ENCODE results near the gene ARFIP1. TPM values are rescaled to one million over a fixed set of nuclear protein-coding genes. Genes with fewer than 3 reads are reported as not detected.
A peak's percentile ranks its signal among the peaks of the same experiment; 100 is the strongest.

ARFIP1 gene
- total RNA-seq, 1 donor, result 3.5 TPM

- Histone ChIP-seq H3K27me3 (ENCODE audit: insufficient read depth, low read length) (no peaks in the 10 kb centered on the region), H3K4me3 (ENCODE audit: low read length) (no peak overlapping the region), H3K4me1 (ENCODE audit: insufficient read depth, low read length) (no peaks in the 10 kb centered on the region), H3K9me3 (ENCODE audit: low read depth, low read length) (peaks cover 11% of the 10 kb centered on the region)
These were observed 141.5 kb downstream of the ARFIP1 start for GRCh38 chr4:152921284-152921683.

- Histone ChIP-seq H3K27me3 (ENCODE audit: insufficient read depth, low read length) (no peaks in the 10 kb centered on the region), H3K9me3 (ENCODE audit: low read depth, low read length) (peaks cover 1% of the 10 kb centered on the region), H3K4me1 (ENCODE audit: insufficient read depth, low read length) (peaks cover 16% of the 10 kb centered on the region), H3K4me3 (ENCODE audit: low read length) (no peak overlapping the region)
These were observed 146.1 kb downstream of the ARFIP1 start for GRCh38 chr4:152925851-152926250.

DNA sequence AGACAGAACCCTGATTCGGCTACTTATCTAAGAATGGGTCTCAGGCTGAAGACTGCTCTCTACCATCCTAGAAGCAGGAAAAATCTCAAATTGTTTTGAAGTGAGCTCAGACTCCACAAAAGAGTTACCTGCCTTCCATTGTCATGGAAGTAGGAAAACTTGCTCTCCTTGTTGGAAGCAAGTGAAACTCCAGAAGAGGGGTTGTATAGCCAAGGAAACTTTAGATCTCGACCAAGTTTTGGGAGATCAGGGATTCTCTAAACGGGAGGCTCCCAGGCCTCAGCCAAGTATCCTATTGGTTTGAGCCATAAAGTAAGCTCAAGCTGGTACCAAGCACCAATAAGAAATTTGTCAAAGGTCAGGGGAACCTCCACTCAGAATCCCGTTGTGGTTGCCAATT is 147.2 kb downstream of the ARFIP1 start:
- no peak overlapping the region for H3K4me3 ChIP-seq (ENCODE audit: low read length)
- peaks cover 16% of the 10 kb centered on the region for H3K4me1 ChIP-seq (ENCODE audit: insufficient read depth, low read length)

DNA sequence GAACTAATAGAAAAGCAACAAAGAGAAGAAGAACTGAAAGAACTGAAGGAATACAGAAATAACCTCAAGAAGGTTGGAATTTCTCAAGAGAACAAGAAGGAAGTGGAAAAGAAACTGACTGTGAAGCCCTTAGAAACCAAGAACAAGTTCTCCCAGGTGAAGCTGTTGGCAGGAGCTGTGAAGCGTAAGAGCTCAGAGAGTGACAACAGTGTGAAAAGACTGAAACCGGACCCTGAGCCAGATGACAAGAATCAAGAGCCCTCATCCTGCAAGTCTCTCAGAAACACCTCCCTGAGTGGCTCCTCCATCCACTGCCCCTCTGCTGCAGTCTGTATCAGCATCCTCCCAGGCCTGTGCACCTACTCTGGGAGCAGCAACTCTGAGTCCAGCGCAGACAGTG is 148.0 kb downstream of the ARFIP1 start:
- Histone ChIP-seq H3K4me1 (ENCODE audit: insufficient read depth, low read length) (peaks cover 16% of the 10 kb centered on the region), H3K4me3 (ENCODE audit: low read length) (no peak overlapping the region), H3K27me3 (ENCODE audit: insufficient read depth, low read length) (peaks cover under 1% of the 10 kb centered on the region), H3K9me3 (ENCODE audit: low read depth, low read length) (no peaks in the 10 kb centered on the region)

More for the DNA sequence above, 147.2 kb downstream of the ARFIP1 start:
- H3K27me3 ChIP-seq (ENCODE audit: insufficient read depth, low read length), result no peaks in the 10 kb centered on the region
- H3K9me3 ChIP-seq (ENCODE audit: low read depth, low read length), result no peaks in the 10 kb centered on the region

DNA sequence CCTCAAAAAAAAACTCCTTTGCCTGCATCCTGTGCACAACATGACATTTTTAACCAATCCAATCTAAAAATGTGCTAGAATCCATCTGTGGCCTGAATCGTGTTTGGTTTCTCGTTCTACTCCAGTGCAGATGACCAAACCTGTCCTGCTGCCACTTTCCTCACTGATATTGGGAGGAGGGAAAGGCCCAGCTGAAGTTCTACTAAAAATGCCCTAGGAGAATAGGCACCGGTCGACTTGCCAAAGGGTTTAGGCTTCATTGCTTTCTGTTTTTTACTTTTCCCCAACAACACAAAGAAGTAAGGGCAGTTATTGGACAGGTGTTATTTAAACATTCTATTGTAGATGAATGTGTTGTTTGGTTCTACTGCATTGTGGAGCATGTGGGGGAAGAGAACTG is 148.5 kb downstream of the ARFIP1 start:
- Histone ChIP-seq H3K9me3 (ENCODE audit: low read depth, low read length) (no peaks in the 10 kb centered on the region), H3K4me1 (ENCODE audit: insufficient read depth, low read length) (peaks cover 16% of the 10 kb centered on the region), H3K27me3 (ENCODE audit: insufficient read depth, low read length) (peaks cover 6% of the 10 kb centered on the region), H3K4me3 (ENCODE audit: low read length) (no peak overlapping the region)

DNA sequence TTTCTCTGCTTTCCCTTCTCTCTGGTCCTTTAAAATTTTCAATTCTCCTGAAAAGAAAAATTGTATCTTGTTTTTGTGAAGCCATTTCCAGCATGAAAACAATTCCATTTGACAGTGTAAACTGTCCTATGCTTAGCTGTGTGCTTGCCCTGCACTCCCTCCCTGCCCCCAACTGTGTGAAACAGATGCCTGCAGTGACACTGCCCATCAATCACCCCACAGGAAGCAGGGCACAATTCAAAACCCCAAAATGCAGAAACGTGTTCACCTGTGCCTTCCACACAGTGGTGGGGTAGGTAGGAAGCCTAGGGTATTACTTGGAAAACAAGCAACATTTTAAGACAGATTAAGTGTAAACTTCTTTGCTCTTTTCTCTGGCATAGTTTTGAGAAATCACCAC is 150.1 kb downstream of the ARFIP1 start:
- Histone ChIP-seq H3K4me1 (ENCODE audit: insufficient read depth, low read length) (peaks cover 16% of the 10 kb centered on the region), H3K4me3 (ENCODE audit: low read length) (no peak overlapping the region), H3K9me3 (ENCODE audit: low read depth, low read length) (no peaks in the 10 kb centered on the region), H3K27me3 (ENCODE audit: insufficient read depth, low read length) (peaks cover 18% of the 10 kb centered on the region)

DNA sequence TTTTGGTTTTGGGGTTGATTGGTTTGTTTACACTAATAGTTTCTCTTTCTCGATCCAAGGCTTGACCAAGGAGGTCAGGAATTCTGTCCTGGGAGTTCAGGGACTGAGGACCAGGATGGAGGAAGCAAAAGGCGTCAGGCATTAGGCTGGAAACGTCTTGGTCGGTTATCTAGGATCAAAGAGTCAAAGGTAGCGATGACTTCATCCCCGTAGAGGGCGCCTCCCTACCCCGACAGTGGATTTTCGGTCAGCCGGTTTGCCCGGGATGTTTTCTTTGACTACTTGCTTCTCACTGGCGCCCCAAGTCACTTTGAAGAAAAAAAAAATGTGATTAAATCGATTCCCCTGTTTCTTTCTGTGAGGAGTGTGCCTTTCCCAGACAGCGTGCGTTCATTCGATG is 155.4 kb downstream of the ARFIP1 start:
- Histone ChIP-seq H3K9me3 (ENCODE audit: low read depth, low read length) (no peaks in the 10 kb centered on the region), H3K4me1 (ENCODE audit: insufficient read depth, low read length) (peaks cover 36% of the 10 kb centered on the region), H3K4me3 (ENCODE audit: low read length) (no peak overlapping the region), H3K27me3 (ENCODE audit: insufficient read depth, low read length) (peaks cover 64% of the 10 kb centered on the region)

- Histone ChIP-seq H3K9me3 (ENCODE audit: low read depth, low read length) (no peaks in the 10 kb centered on the region), H3K27me3 (ENCODE audit: insufficient read depth, low read length) (peaks cover 71% of the 10 kb centered on the region), H3K4me3 (ENCODE audit: low read length) (peak within 1 kb of the TSS; percentile 24), H3K4me1 (ENCODE audit: insufficient read depth, low read length) (peaks cover 36% of the 10 kb centered on the region)
These were observed 156.1 kb downstream of the ARFIP1 start, which contains the start of gene FHDC1 for GRCh38 chr4:152935631-152936445. Gene FHDC1 (plus strand): TSS chr4:152936323. CDS start chr4:152943058, 6,735 bp downstream.

- Histone ChIP-seq H3K4me3 (ENCODE audit: low read length) (peak overlapping the region; percentile 24), H3K9me3 (ENCODE audit: low read depth, low read length) (no peaks in the 10 kb centered on the region), H3K27me3 (ENCODE audit: insufficient read depth, low read length) (peaks cover 76% of the 10 kb centered on the region), H3K4me1 (ENCODE audit: insufficient read depth, low read length) (peaks cover 36% of the 10 kb centered on the region)
These were observed 156.9 kb downstream of the ARFIP1 start for GRCh38 chr4:152936446-152937335.

- Histone ChIP-seq H3K9me3 (ENCODE audit: low read depth, low read length) (no peaks in the 10 kb centered on the region), H3K27me3 (ENCODE audit: insufficient read depth, low read length) (peaks cover 76% of the 10 kb centered on the region), H3K4me3 (ENCODE audit: low read length) (peak overlapping the region; percentile 24), H3K4me1 (ENCODE audit: insufficient read depth, low read length) (peaks cover 36% of the 10 kb centered on the region)
These were observed 157.8 kb downstream of the ARFIP1 start for GRCh38 chr4:152937336-152938236.

DNA sequence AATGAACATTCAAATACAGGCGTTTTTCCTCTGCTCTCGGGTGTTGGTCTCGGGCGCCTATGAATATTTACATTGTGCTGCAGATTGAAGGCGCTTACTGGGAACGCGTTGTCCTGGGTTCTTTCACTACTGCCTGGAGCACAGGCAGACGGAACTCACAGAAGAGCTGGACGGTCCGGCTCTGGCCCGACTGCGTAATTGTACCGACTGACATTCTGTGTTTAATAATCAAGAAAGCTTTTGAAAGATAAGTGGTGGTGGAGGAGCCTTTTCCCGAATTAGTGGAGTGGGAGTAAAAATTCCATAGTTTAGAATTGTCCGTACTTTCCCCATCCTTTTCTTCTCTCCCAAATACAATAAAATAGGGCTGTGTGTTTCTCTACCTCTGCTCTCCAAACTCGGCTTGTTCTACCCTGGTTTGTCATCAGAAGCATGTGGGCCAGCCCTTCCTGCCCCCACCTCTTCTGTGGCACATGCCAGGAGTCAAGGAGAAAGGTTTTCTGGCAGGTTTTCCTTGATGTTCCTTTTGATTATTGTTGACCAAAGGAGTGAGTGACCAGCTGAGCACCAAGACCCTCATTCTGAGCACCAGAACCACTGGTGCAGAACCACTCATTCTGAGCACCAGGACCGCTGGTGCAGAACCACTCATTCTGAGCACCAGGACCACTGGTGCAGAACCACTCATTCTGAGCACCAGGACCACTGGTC is 158.6 kb downstream of the ARFIP1 start:
- Histone ChIP-seq H3K4me3 (ENCODE audit: low read length) (peak overlapping the region; percentile 24), H3K9me3 (ENCODE audit: low read depth, low read length) (no peaks in the 10 kb centered on the region), H3K27me3 (ENCODE audit: insufficient read depth, low read length) (peaks cover 71% of the 10 kb centered on the region)

DNA sequence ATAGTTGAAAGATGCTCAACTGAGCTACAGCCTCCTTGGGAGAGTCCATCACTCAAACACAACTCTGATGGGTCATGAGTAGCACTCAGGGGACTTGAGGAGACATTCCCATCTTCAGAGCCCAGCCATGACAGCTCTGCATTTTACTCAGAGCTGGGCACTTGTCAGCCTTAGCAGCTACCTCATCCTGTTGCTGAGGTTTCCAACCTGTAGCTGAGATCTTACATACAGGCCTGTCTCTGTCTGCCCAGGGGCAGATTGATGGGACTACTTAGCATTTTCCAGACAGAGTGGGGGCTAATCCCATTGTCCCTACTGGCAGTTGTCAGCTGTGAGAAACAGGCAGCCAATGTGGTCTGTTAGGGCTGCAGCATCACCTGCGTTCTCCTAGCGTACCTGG is 159.9 kb downstream of the ARFIP1 start:
- H3K9me3 ChIP-seq (ENCODE audit: low read depth, low read length), result no peaks in the 10 kb centered on the region
- peaks cover 61% of the 10 kb centered on the region for H3K27me3 ChIP-seq (ENCODE audit: insufficient read depth, low read length)
- H3K4me1 ChIP-seq (ENCODE audit: insufficient read depth, low read length), result peaks cover 36% of the 10 kb centered on the region
- no peak overlapping the region for H3K4me3 ChIP-seq (ENCODE audit: low read length)

More for the DNA sequence above, 158.6 kb downstream of the ARFIP1 start:
- H3K4me1 ChIP-seq (ENCODE audit: insufficient read depth, low read length), result peaks cover 36% of the 10 kb centered on the region

GRCh38 chr4:152940461-152940860 is 160.7 kb downstream of the ARFIP1 start:
- peaks cover 53% of the 10 kb centered on the region for H3K27me3 ChIP-seq (ENCODE audit: insufficient read depth, low read length)
- no peaks in the 10 kb centered on the region for H3K9me3 ChIP-seq (ENCODE audit: low read depth, low read length)
- H3K4me3 ChIP-seq (ENCODE audit: low read length), result no peak overlapping the region
- peaks cover 30% of the 10 kb centered on the region for H3K4me1 ChIP-seq (ENCODE audit: insufficient read depth, low read length)

GRCh38 chr4:152941411-152941810 is 161.7 kb downstream of the ARFIP1 start:
- no peak overlapping the region for H3K4me3 ChIP-seq (ENCODE audit: low read length)
- H3K4me1 ChIP-seq (ENCODE audit: insufficient read depth, low read length), result peaks cover 20% of the 10 kb centered on the region
- peaks cover 47% of the 10 kb centered on the region for H3K27me3 ChIP-seq (ENCODE audit: insufficient read depth, low read length)
- no peaks in the 10 kb centered on the region for H3K9me3 ChIP-seq (ENCODE audit: low read depth, low read length)

Measured in mononuclear cell (primary cell).